Activated CD4-positive, alpha-beta memory T cell treated with anti-CD3 and anti-CD28 coated beads, Interleukin-2, amount 10 ng/mL, durations not matched to agents 7 days and 5 days (primary cell): Measurements from ENCODE around the gene SNRNP27. TPM values are rescaled to one million over a fixed set of nuclear protein-coding genes. Genes with fewer than 3 reads are reported as not detected.

Experiments
- CTCF ChIA-PET: fragments of 350-600 bp; sonication (Branson Sonifier 250); formaldehyde crosslinking; loops from one replicate; lab custom pipeline; 2021; ENCODE audit warnings: antibody characterized with exemption, inconsistent platforms; lab: Charles Lee
- POLR2A ChIA-PET: fragments of 350-600 bp; sonication (Branson Sonifier 250); formaldehyde crosslinking; loops from one replicate; lab custom pipeline; 2021; ENCODE audit warnings: antibody characterized with exemption; lab: Charles Lee
- DNase-seq: peaks from one replicate; pipeline ENCODE4 v3.0.0-alpha.2; 2020
- H3K27ac Mint-ChIP-seq: one replicate; pipeline ENCODE4 v1.8.0; 2021; ENCODE audit warnings: mild to moderate bottlenecking, mixed read lengths
- H3K27me3 Mint-ChIP-seq: one replicate; pipeline ENCODE4 v1.8.0; 2021; ENCODE audit warnings: mixed read lengths
- H3K36me3 Mint-ChIP-seq: one replicate; pipeline ENCODE4 v1.8.0; 2021; ENCODE audit warnings: low read depth, mixed read lengths
- H3K4me1 Mint-ChIP-seq: one replicate; pipeline ENCODE4 v1.8.0; 2021; ENCODE audit warnings: mixed read lengths
- H3K4me3 Mint-ChIP-seq: one replicate; pipeline ENCODE4 v1.8.0; 2021; ENCODE audit warnings: mild to moderate bottlenecking, mixed read lengths
- H3K9me3 Mint-ChIP-seq: one replicate; pipeline ENCODE4 v1.8.0; 2021; ENCODE audit warnings: mixed read lengths
- total RNA-seq, 2 experiments: library from RNA; stranded (reverse); gene quantifications; one replicate each; pipeline ENCODE4 v1.2.3, GENCODE V29; 2021

Gene SNRNP27
- total RNA-seq = 10 to 100 TPM; 59.3 to 63.3 TPM

- H3K36me3 Mint-ChIP-seq = peaks cover 36% of the 10 kb centered on the region
These were observed at the start of gene SNRNP27 for GRCh38 chr2:69893684-69894551. SNRNP27 (plus strand) TSS chr2:69893956; CDS start chr2:69893985, 29 bp downstream.

GRCh38 chr2:69843993-69844392, 49.8 kb upstream of the SNRNP27 start:
- CTCF ChIA-PET = interaction anchor here (1.2 kb wide), 2 partner anchors 27 to 119 kb away, joined by 4 read pairs; no protein-coding TSS in a partner anchor
- peaks cover 5% of the 10 kb centered on the region for H3K4me1 Mint-ChIP-seq
- no peak overlapping the region for H3K27ac Mint-ChIP-seq
- H3K4me3 Mint-ChIP-seq = no peak overlapping the region
- no peaks in the 10 kb centered on the region for H3K9me3 Mint-ChIP-seq
- POLR2A ChIA-PET = no interaction called here
- H3K36me3 Mint-ChIP-seq = peaks cover 44% of the 10 kb centered on the region
- no peak for DNase-seq
- no peaks in the 10 kb centered on the region for H3K27me3 Mint-ChIP-seq

More at GRCh38 chr2:69893684-69894551, at the start of gene SNRNP27:
- Mint-ChIP-seq H3K27ac (peak within 1 kb of the TSS; percentile 94), H3K4me3 (peak within 1 kb of the TSS; percentile 96), H3K27me3 (no peaks in the 10 kb centered on the region), H3K9me3 (peaks cover 2% of the 10 kb centered on the region), H3K4me1 (peaks cover 44% of the 10 kb centered on the region)
- DNase-seq = peak; percentile 84
- ChIA-PET POLR2A (interaction anchor here (0.6 to 5.5 kb wide), 20 partner anchors 8 to 399 kb away, joined by 3 to 39 read pairs (median 4); partner anchors contain the start of genes AAK1, ANXA4, C2orf42 and GMCL1), CTCF (interaction anchor here (0.7 to 3.0 kb wide), 9 partner anchors 13 to 457 kb away, joined by 3 to 16 read pairs (median 3); partner anchors contain the start of gene NFU1)

GRCh38 chr2:69844560-69844959, 49.2 kb upstream of the SNRNP27 start:
- Mint-ChIP-seq H3K27ac (no peak overlapping the region), H3K4me1 (peaks cover 5% of the 10 kb centered on the region), H3K27me3 (no peaks in the 10 kb centered on the region), H3K9me3 (no peaks in the 10 kb centered on the region), H3K36me3 (peaks cover 43% of the 10 kb centered on the region), H3K4me3 (no peak overlapping the region)
- no peak for DNase-seq
- ChIA-PET POLR2A (no interaction called here), CTCF (interaction anchor here (1.2 kb wide), 1 partner anchor 120 kb away, joined by 4 read pairs; no protein-coding TSS in a partner anchor)

- H3K27me3 Mint-ChIP-seq = no peaks in the 10 kb centered on the region
- H3K27ac Mint-ChIP-seq = no peak overlapping the region
- H3K4me1 Mint-ChIP-seq = peaks cover 5% of the 10 kb centered on the region
- H3K9me3 Mint-ChIP-seq = no peaks in the 10 kb centered on the region
- peaks cover 42% of the 10 kb centered on the region for H3K36me3 Mint-ChIP-seq
- no peak for DNase-seq
- no peak overlapping the region for H3K4me3 Mint-ChIP-seq
- ChIA-PET CTCF (interaction anchor here (0.6 to 2.7 kb wide), 4 partner anchors 13 to 281 kb away, joined by 3 to 11 read pairs (median 5); no protein-coding TSS in a partner anchor), POLR2A (interaction anchor here (0.5 to 1.0 kb wide), 2 partner anchors 16 to 99 kb away, joined by 3 read pairs; no protein-coding TSS in a partner anchor)
These were observed 47.3 kb upstream of the SNRNP27 start for GRCh38 chr2:69846182-69847067.

GRCh38 chr2:69847068-69847828, 46.5 kb upstream of the SNRNP27 start:
- no peak overlapping the region for H3K27ac Mint-ChIP-seq
- H3K27me3 Mint-ChIP-seq = no peaks in the 10 kb centered on the region
- ChIA-PET POLR2A (interaction anchor here (0.6 to 1.0 kb wide), 2 partner anchors 16 to 331 kb away, joined by 3 read pairs; no protein-coding TSS in a partner anchor), CTCF (interaction anchor here (0.6 to 2.7 kb wide), 4 partner anchors 12 to 282 kb away, joined by 3 to 11 read pairs (median 5); no protein-coding TSS in a partner anchor)
- H3K9me3 Mint-ChIP-seq = no peaks in the 10 kb centered on the region
- H3K4me3 Mint-ChIP-seq = no peak overlapping the region
- H3K4me1 Mint-ChIP-seq = peaks cover 3% of the 10 kb centered on the region
- H3K36me3 Mint-ChIP-seq = peaks cover 41% of the 10 kb centered on the region
- DNase-seq = no peak

- ChIA-PET POLR2A (no interaction called here), CTCF (interaction anchor here (2.7 kb wide), 1 partner anchor 123 kb away, joined by 11 read pairs; no protein-coding TSS in a partner anchor)
- H3K4me3 Mint-ChIP-seq = no peak overlapping the region
- DNase-seq = no peak
- H3K27ac Mint-ChIP-seq = no peak overlapping the region
- peaks cover 3% of the 10 kb centered on the region for H3K4me1 Mint-ChIP-seq
- no peaks in the 10 kb centered on the region for H3K27me3 Mint-ChIP-seq
- no peaks in the 10 kb centered on the region for H3K9me3 Mint-ChIP-seq
- peaks cover 43% of the 10 kb centered on the region for H3K36me3 Mint-ChIP-seq
These were observed 45.5 kb upstream of the SNRNP27 start for GRCh38 chr2:69848186-69848790.

- peaks cover 23% of the 10 kb centered on the region for H3K36me3 Mint-ChIP-seq
- no peaks in the 10 kb centered on the region for H3K4me1 Mint-ChIP-seq
- H3K27ac Mint-ChIP-seq = no peak overlapping the region
- no peaks in the 10 kb centered on the region for H3K27me3 Mint-ChIP-seq
- DNase-seq = no peak
- no peaks in the 10 kb centered on the region for H3K9me3 Mint-ChIP-seq
- POLR2A ChIA-PET = no interaction called here
- CTCF ChIA-PET = interaction anchor here (2.0 kb wide), 1 partner anchor 134 kb away, joined by 8 read pairs; no protein-coding TSS in a partner anchor
- no peak overlapping the region for H3K4me3 Mint-ChIP-seq
These were observed 35.5 kb upstream of the SNRNP27 start for GRCh38 chr2:69858261-69858660.

GRCh38 chr2:69863298-69863697, 30.5 kb upstream of the SNRNP27 start:
- H3K27ac Mint-ChIP-seq = no peak overlapping the region
- no peak for DNase-seq
- H3K9me3 Mint-ChIP-seq = no peaks in the 10 kb centered on the region
- no peak overlapping the region for H3K4me3 Mint-ChIP-seq
- CTCF ChIA-PET = interaction anchor here (2.0 kb wide), 1 partner anchor 47 kb away, joined by 6 read pairs; no protein-coding TSS in a partner anchor
- H3K27me3 Mint-ChIP-seq = no peaks in the 10 kb centered on the region
- peaks cover 36% of the 10 kb centered on the region for H3K36me3 Mint-ChIP-seq
- POLR2A ChIA-PET = interaction anchor here (0.6 to 1.2 kb wide), 4 partner anchors 28 to 37 kb away, joined by 3 to 4 read pairs (median 3); no protein-coding TSS in a partner anchor
- peaks cover 4% of the 10 kb centered on the region for H3K4me1 Mint-ChIP-seq

GRCh38 chr2:69888451-69888850, 5.3 kb upstream of the SNRNP27 start:
- H3K27me3 Mint-ChIP-seq = no peaks in the 10 kb centered on the region
- no peak for DNase-seq
- H3K36me3 Mint-ChIP-seq = no peaks in the 10 kb centered on the region
- POLR2A ChIA-PET = interaction anchor here (0.9 kb wide), 1 partner anchor 181 kb away, joined by 3 read pairs; no protein-coding TSS in a partner anchor
- no peak overlapping the region for H3K27ac Mint-ChIP-seq
- no peak overlapping the region for H3K4me3 Mint-ChIP-seq
- CTCF ChIA-PET = no interaction called here
- peaks cover 2% of the 10 kb centered on the region for H3K9me3 Mint-ChIP-seq
- peaks cover 6% of the 10 kb centered on the region for H3K4me1 Mint-ChIP-seq

- ChIA-PET CTCF (no interaction called here), POLR2A (interaction anchor here (0.9 kb wide), 1 partner anchor 180 kb away, joined by 3 read pairs; no protein-coding TSS in a partner anchor)
- peaks cover 2% of the 10 kb centered on the region for H3K36me3 Mint-ChIP-seq
- H3K27ac Mint-ChIP-seq = no peak overlapping the region
- no peaks in the 10 kb centered on the region for H3K27me3 Mint-ChIP-seq
- peaks cover 14% of the 10 kb centered on the region for H3K4me1 Mint-ChIP-seq
- peaks cover 2% of the 10 kb centered on the region for H3K9me3 Mint-ChIP-seq
- no peak overlapping the region for H3K4me3 Mint-ChIP-seq
- DNase-seq = no peak
These were observed 4.5 kb upstream of the SNRNP27 start for GRCh38 chr2:69889302-69889701.

GRCh38 chr2:69890881-69891280, 2.9 kb upstream of the SNRNP27 start:
- no peak for DNase-seq
- H3K27ac Mint-ChIP-seq = no peak overlapping the region
- no peak overlapping the region for H3K4me3 Mint-ChIP-seq
- no peaks in the 10 kb centered on the region for H3K27me3 Mint-ChIP-seq
- peaks cover 9% of the 10 kb centered on the region for H3K36me3 Mint-ChIP-seq
- peaks cover 2% of the 10 kb centered on the region for H3K9me3 Mint-ChIP-seq
- peaks cover 27% of the 10 kb centered on the region for H3K4me1 Mint-ChIP-seq
- POLR2A ChIA-PET = interaction anchor here (0.8 kb wide), 1 partner anchor 27 kb away, joined by 3 read pairs; no protein-coding TSS in a partner anchor
- CTCF ChIA-PET = interaction anchor here (0.7 kb wide), 1 partner anchor 231 kb away, joined by 3 read pairs; no protein-coding TSS in a partner anchor
